ENCODE measurements around the gene SMIM44. TPM values are rescaled to one million over a fixed set of nuclear protein-coding genes. Genes with fewer than 3 reads are reported as not detected.

SMIM44 gene
- total and polyA plus RNA-seq, 2 donors (not counting 1 experiment from before 2014, with no cell fraction given), result not detected

DNA sequence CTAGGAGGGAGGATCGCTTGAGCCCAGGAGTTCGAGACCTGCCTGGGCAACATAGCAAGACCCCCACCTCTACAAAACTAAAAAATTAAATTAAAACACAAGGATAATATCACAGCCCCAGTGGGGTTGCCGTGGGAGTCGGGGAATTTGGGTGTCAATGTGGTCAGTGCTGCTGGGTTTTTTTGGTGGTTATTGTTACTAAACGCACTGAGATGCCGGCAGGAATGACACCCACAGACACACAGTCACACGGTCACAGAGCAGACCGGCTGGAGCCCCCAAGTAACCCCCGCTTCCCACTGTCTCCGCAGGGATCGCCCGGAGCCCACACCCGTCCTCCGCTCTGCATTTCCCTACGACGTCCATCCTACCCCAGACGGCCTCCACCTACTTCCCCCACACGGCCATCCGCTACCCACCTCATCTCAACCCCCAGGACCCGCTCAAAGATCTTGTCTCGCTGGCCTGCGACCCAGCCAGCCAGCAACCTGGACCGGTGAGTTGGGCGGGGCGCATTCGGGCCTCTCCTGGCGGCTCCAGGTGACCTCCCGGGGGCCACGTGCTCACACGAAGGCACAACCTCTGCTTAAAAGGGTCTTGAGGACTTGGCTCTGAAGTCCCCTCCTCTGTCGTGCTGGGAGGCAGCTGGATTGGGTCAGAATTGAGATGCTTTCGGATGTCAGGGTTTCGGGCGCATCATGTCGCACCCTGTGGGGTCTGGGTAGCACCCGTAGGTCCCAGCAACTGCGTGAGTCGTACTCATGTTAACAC is 30.9 kb downstream of the SMIM44 start:
- intact Hi-C loops (cut with micrococcal nuclease), result no loop called here
- TF ChIP-seq EZH2 (IDR thresholded peaks at IDR 0.05; ENCODE audit: borderline replicate concordance, insufficient read depth, low read depth, low read length, poor library complexity, severe bottlenecking) (no peak), CTCF (IDR thresholded peaks at IDR 0.05) (no peak)
- H3K27me3 ChIP-seq (replicated peaks in 1 of 4; ENCODE audit: control extremely low read depth in 1 of 4, control insufficient read depth in 3 of 4, insufficient read depth in 4 of 4, low read length in 3 of 4), result no peaks in the 10 kb centered on the region

DNA sequence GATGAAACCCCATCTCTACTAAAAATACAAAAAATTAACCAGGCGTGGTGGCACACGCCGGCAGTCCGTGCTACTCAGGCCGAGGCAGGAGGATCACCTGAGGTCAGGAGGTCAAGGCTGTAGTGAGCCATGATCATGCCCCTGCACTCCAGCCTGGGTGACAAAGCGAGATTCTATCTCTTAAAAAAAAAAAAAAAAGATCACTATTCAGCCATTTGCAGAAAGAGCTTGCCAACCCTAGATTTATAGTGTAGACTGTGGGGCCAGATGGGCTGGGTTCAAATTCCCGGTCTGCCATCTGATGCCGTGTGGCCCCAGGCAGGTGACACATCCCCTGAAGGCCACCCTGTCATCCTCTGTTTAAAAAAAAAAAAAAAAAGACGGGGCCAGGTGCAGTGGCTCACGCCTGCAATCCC is 31.8 kb downstream of the SMIM44 start:
- Histone ChIP-seq H3K9ac (ENCODE audit: low read length) (no peak overlapping the region), H3K4me2 (replicated peaks; ENCODE audit: low read depth, low read length, poor library complexity, severe bottlenecking) (no peak overlapping the region), H3K79me2 (ENCODE audit: control insufficient read depth, insufficient read depth, low read length) (no peaks in the 10 kb centered on the region), H2AFZ (ENCODE audit: insufficient read depth, low read depth, low read length, poor library complexity, severe bottlenecking) (no peak overlapping the region), H3K9me3 (ENCODE audit: control extremely low read depth in 1 of 3, control insufficient read depth in 2 of 3, insufficient read depth in 1 of 3, low read length in 2 of 3) (no peaks in the 10 kb centered on the region), H3K4me3 (ENCODE audit: control extremely low read depth in 1 of 5, extremely low read depth in 1 of 5, insufficient read depth in 1 of 5, low read depth in 2 of 5, low read length in 4 of 5) (no peak overlapping the region), H3K4me1 (ENCODE audit: control insufficient read depth in 2 of 2, insufficient read depth in 2 of 2, low read length in 2 of 2) (no peaks in the 10 kb centered on the region), H4K20me1 (ENCODE audit: control insufficient read depth, insufficient read depth, low read length, poor library complexity, severe bottlenecking) (no peaks in the 10 kb centered on the region), H3K27me3 (replicated peaks in 1 of 4; ENCODE audit: control extremely low read depth in 1 of 4, control insufficient read depth in 3 of 4, insufficient read depth in 4 of 4, low read length in 3 of 4) (no peaks in the 10 kb centered on the region), H3K27ac (ENCODE audit: low read length in 2 of 2) (no peak overlapping the region), H3K36me3 (replicated peaks in 1 of 2; ENCODE audit: control extremely low read depth in 1 of 2, control insufficient read depth in 1 of 2, extremely low read depth in 1 of 2, insufficient read depth in 2 of 2, low read length in 1 of 2) (peaks cover 0 to 25% of the 10 kb centered on the region in 2 experiments)
- TF ChIP-seq CTCF (IDR thresholded peaks at IDR 0.05), result no peak
- no peak for TF ChIP-seq EZH2 (IDR thresholded peaks at IDR 0.05; ENCODE audit: borderline replicate concordance, insufficient read depth, low read depth, low read length, poor library complexity, severe bottlenecking)
- CTCF ChIA-PET, result interaction anchor here (0.7 kb wide), 2 partner anchors 15 to 158 kb away, joined by 4 read pairs; no protein-coding TSS in a partner anchor
- DNase-seq (no peak), ATAC-seq (ENCODE audit: low read depth) (no peak)
- Mint-ChIP-seq H3K4me3 (no peak overlapping the region), H3K27me3 (no peaks in the 10 kb centered on the region), H3K9me3 (ENCODE audit: insufficient read depth) (no peaks in the 10 kb centered on the region), H3K27ac (no peak overlapping the region), H3K4me1 (no peaks in the 10 kb centered on the region)
- POLR2A ChIA-PET, result interaction anchor here (0.7 kb wide), 1 partner anchor 108 kb away, joined by 11 read pairs; no protein-coding TSS in a partner anchor
- WGBS (ENCODE audit: insufficient coverage), result 86% methylated on average over 7 of the region's 10 CpGs
- intact Hi-C loops (cut with micrococcal nuclease), result no loop called here

More for the DNA sequence above, 30.9 kb downstream of the SMIM44 start:
- no peaks in the 10 kb centered on the region for H3K4me1 Mint-ChIP-seq
- no peak overlapping the region for H3K4me3 Mint-ChIP-seq
- H3K27me3 Mint-ChIP-seq, result no peaks in the 10 kb centered on the region
- DNase-seq (no peak), ATAC-seq (ENCODE audit: low read depth) (no peak)
- H3K4me1 ChIP-seq (ENCODE audit: control insufficient read depth in 2 of 2, insufficient read depth in 2 of 2, low read length in 2 of 2), result no peaks in the 10 kb centered on the region
- no peak overlapping the region for H3K4me2 ChIP-seq (replicated peaks; ENCODE audit: low read depth, low read length, poor library complexity, severe bottlenecking)
- no peak overlapping the region for H3K27ac ChIP-seq (ENCODE audit: low read length in 2 of 2)
- no peak overlapping the region for H3K9ac ChIP-seq (ENCODE audit: low read length)
- H4K20me1 ChIP-seq (ENCODE audit: control insufficient read depth, insufficient read depth, low read length, poor library complexity, severe bottlenecking), result no peaks in the 10 kb centered on the region
- H3K79me2 ChIP-seq (ENCODE audit: control insufficient read depth, insufficient read depth, low read length), result no peaks in the 10 kb centered on the region
- POLR2A ChIA-PET, result interaction anchor here (0.7 kb wide), 1 partner anchor 109 kb away, joined by 11 read pairs; no protein-coding TSS in a partner anchor
- CTCF ChIA-PET, result interaction anchor here (0.6 to 0.7 kb wide), 2 partner anchors 20 to 159 kb away, joined by 3 to 4 read pairs; no protein-coding TSS in a partner anchor
- peaks cover 0 to 27% of the 10 kb centered on the region in 2 experiments for H3K36me3 ChIP-seq (replicated peaks in 1 of 2; ENCODE audit: control extremely low read depth in 1 of 2, control insufficient read depth in 1 of 2, extremely low read depth in 1 of 2, insufficient read depth in 2 of 2, low read length in 1 of 2)
- H2AFZ ChIP-seq (ENCODE audit: insufficient read depth, low read depth, low read length, poor library complexity, severe bottlenecking), result no peak overlapping the region
- H3K4me3 ChIP-seq (ENCODE audit: control extremely low read depth in 1 of 5, extremely low read depth in 1 of 5, insufficient read depth in 1 of 5, low read depth in 2 of 5, low read length in 4 of 5), result no peak overlapping the region
- WGBS (ENCODE audit: insufficient coverage), result 96% methylated on average over 32 of the region's 38 CpGs
- no peak overlapping the region for H3K27ac Mint-ChIP-seq
- H3K9me3 Mint-ChIP-seq (ENCODE audit: insufficient read depth), result no peaks in the 10 kb centered on the region
- no peaks in the 10 kb centered on the region for H3K9me3 ChIP-seq (ENCODE audit: control extremely low read depth in 1 of 3, control insufficient read depth in 2 of 3, insufficient read depth in 1 of 3, low read length in 2 of 3)

Measured in B cell (primary cell).